ENCODE results near the gene PKNOX2.
A peak's percentile ranks its signal among the peaks of the same experiment; 100 is the strongest.

PKNOX2 gene

GRCh38 chr11:125312812-125313211 lies 148.3 kb downstream of the PKNOX2 start:
- no peak for DNase-seq (ENCODE audit: low spot score)

- DNase-seq (ENCODE audit: low spot score) = peak; percentile 32
Measured at GRCh38 chr11:125313271-125314219, 149.0 kb downstream of the PKNOX2 start.

- peak; percentile 72 for DNase-seq (ENCODE audit: low spot score)
Measured at GRCh38 chr11:125314276-125315078, 149.9 kb downstream of the PKNOX2 start.

- DNase-seq (ENCODE audit: low spot score) = no peak
Measured at GRCh38 chr11:125315079-125315740, 150.7 kb downstream of the PKNOX2 start.

- no peak for DNase-seq (ENCODE audit: low spot score)
Measured at GRCh38 chr11:125317416-125317815, 152.9 kb downstream of the PKNOX2 start.

GRCh38 chr11:125319649-125320048 lies 155.1 kb downstream of the PKNOX2 start:
- DNase-seq (ENCODE audit: low spot score) = no peak

- DNase-seq (ENCODE audit: low spot score) = no peak
Measured at GRCh38 chr11:125320347-125321076, 156.0 kb downstream of the PKNOX2 start.

GRCh38 chr11:125322289-125322688 lies 157.7 kb downstream of the PKNOX2 start:
- DNase-seq (ENCODE audit: low spot score) = no peak

- DNase-seq (ENCODE audit: low spot score) = no peak
Measured at GRCh38 chr11:125325196-125325595, 160.6 kb downstream of the PKNOX2 start.

- no peak for DNase-seq (ENCODE audit: low spot score)
Measured at GRCh38 chr11:125326126-125326525, 161.6 kb downstream of the PKNOX2 start.

- no peak for DNase-seq (ENCODE audit: low spot score)
Measured at GRCh38 chr11:125327518-125328224, 163.1 kb downstream of the PKNOX2 start.

- DNase-seq (ENCODE audit: low spot score) = no peak
Measured at GRCh38 chr11:125328225-125328580, 163.7 kb downstream of the PKNOX2 start.

GRCh38 chr11:125329786-125330185 lies 165.2 kb downstream of the PKNOX2 start:
- no peak for DNase-seq (ENCODE audit: low spot score)

- no peak for DNase-seq (ENCODE audit: low spot score)
Measured at GRCh38 chr11:125330462-125331325, 166.1 kb downstream of the PKNOX2 start.

GRCh38 chr11:125331357-125332035 lies 166.9 kb downstream of the PKNOX2 start:
- DNase-seq (ENCODE audit: low spot score) = no peak

- no peak for DNase-seq (ENCODE audit: low spot score)
Measured at GRCh38 chr11:125332821-125333220, 168.3 kb downstream of the PKNOX2 start.

- no peak for DNase-seq (ENCODE audit: low spot score)
Measured at GRCh38 chr11:125333354-125334073, 169.0 kb downstream of the PKNOX2 start.

GRCh38 chr11:125335106-125335505 lies 170.6 kb downstream of the PKNOX2 start:
- no peak for DNase-seq (ENCODE audit: low spot score)
